DMS 273 (cell line): ENCODE data around the gene ZFP64.
A peak's percentile ranks its signal among the peaks of the same experiment; 100 is the strongest.

Experiments
- DNase-seq: peaks from one replicate; lab custom pipeline; 2025; ENCODE audit not compliant: unreplicated experiment; lab: John Stamatoyannopoulos, UW

The ZFP64 gene

DNA sequence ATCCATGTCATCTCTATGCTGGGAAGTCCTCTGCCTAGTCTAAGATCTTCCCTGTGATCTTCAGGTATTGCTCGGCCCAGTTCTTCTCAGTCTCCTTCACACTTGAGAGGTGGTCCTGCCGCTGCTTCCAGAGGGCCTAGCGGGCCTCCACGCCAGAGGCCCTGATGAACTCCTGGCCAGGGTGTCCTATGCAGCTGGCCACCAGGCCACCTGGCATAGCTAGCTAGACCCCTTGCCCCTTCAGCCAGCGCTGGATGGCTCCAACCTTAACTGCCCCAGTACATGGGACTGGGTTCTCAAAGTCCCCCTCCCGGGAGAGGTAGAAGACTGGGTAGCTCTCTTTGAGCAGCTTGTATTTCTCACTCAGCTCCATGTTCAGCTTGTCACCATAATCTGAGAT, 81.1 kb downstream of the ZFP64 start:
- no peak for DNase-seq

DNA sequence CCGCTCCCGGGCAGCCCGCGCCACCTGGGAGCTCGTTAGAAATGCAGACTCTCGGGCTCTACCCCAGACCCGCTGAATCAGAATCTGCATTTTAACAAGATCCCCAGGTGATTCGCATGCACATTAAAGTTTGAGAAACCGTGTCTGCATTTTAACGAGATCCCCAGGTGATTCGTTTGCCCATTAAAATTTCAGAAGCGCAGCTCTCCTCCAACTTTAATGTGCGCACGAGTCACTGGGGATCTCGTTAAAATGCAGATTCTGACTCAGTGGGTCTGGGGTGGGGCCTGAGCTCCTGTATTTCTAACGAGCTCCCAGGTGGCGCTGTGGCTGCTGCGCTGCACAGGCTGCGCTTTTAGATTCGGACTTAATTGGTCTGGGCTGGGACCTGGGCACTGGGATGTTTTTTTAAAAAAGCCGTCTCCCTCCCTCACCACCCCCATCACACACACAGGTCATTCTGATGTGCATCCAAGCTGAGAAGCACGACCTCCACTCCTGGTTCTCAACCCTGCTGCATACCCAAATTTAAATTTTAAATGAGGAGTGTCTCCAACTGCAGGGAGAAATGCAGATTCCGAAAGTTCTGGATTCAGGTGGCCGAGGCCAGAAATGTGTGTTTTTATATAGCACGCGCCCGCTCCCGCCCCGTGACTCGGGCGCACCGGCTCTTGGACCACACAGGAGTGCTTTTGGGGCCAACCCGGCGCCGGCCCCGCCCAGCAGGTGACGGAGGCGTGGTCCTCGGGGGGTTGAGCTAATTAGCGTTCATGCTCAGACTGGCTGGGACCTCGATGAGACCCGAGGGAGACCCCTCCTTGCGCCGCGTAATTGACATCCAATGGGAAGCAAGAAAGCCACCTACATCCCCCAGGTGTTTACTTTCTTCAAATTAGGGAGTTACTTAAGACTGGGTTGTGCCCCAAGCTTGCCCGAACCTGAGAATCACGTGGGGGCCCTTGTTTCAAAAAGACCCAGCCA, 85.8 kb downstream of the ZFP64 start:
- DNase-seq: peak; percentile 72

DNA sequence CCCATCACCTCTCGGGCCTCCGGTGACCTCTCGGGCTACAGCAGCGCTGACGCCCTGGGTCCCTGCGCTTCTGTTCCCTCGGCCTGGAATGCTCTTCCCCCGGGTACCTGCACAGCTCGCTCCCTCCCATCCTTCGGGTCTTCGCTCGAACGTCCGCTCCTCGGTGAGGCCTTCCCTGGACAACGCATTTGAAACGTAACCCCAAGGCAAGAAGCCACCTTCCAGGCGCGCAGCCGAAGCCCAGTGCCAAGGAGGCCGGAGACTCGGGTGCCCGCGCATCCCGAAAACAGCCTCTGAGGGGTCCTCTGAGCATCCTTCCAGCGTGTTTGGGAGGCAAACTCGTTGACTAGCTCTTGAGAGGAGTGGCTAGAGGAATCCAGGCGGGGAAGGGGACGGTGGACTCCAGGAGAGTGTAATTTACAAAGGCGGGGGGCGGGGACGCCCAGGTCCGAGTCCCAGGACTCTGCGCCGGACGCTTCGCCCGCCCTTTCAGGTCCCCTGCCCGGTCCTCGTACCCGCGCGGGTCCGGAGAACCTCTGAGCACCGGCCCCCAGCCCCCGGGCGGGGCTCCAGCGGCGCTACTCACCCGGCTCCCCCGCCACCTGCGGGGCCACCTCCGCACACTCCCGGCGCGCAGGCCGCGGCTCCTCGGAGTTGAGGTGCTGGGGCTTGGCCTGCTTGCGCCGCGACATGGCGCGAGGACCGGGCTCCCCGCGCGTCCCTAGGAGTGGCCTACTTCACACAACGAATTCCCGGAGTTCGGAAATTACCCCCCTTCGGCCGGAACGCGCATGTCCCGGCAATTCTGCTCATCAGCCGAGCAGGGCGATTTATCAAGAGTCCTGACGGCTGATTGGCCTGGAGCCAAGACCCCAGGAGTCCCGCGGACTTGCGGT, 86.8 kb downstream of the ZFP64 start:
- peak; percentile 89 for DNase-seq

DNA sequence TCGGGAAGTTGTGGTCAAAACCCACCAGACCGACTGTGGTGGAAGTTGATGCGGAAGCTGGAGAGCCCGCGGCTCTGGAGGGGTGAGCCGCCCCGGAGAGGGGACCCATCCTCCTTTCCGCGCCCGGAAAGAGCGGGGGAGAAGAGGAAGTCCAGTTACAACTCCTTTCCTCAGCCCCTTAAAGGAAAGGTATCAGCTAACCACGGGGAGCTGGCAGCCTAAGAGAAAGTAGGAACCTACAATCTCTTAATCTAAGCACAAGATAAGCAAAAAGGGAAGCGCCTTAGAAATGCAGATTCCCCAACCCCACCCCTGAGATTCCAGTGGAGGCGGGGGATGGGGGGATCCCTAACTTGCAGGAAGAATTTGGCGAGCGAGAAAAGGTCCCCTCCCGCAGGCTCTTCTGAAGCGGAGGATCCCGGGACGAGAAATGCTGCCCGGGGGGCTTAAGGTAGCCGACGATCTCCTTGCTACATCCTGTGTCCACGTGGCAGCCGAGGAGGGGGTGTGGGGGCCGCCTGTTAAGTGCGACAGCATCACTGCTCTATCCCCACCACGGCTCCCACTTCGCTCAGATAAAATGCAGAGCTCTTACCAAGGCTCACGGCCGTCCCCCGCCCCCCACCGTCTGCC, 87.5 kb downstream of the ZFP64 start:
- peak; percentile 32 for DNase-seq

DNA sequence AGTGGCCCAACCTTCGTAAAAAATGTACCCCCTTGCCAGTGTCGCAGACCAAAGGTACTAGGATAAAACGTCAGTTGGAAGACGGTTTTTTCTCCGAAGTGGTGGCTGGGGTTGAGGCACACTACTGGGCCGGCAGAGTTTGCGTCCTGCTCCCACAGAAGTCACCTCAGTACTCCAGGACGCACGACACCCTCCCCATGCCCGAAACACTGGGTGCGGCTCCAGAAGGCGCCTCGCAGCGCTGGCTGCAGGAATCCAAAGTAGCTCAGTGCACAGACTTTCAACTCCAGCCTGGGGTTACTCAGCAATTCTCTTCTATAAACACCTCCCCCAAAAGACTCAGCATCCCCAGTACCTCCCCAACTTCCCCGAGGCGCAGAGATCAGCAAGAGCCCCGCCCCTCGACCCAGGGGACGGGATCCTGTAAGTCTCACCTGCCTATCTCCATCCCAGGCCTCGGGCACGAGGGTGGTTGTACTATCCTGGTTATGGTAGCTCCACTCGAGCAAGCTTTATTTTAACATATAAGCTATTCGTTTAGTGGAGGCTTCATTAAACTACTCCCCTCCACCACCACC, 88.2 kb downstream of the ZFP64 start:
- no peak for DNase-seq

DNA sequence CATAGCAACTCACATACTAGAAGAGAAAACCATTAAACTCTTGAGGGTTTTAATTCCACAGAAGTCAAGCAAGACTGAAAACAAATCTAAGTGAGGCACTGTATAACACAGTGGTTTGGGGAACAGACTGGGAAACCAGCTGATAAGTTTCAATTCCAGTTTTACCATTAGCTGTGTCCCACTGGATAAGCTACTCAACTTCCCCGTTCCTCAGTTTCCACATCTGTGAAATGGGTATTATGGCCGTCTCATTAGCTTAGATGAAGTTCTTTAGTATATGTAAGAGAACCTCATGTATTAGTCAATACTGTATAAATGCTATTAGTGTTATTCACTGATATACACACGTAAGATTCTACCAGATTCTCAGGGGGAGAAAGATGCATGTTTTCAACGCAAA, 89.0 kb downstream of the ZFP64 start:
- no peak for DNase-seq

DNA sequence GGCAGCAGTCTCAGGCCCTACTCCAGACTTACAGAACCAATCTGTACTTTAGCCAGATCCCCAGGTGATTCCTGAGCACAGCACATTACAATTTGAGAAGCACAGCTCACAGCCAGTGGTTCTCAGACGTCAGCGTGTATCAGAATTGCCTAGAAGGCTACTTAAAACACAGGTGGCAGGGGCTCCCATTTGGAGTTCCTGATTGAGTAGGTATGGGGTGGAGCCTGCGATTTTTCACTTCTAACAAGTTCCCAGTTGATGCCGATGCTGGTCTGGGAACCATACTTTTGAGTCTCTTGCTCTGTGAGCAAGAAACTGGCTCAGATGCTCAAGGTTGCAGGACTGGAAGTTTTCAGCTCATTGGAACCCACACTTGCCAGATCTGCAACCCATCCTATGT, 89.5 kb downstream of the ZFP64 start:
- DNase-seq: no peak
